ENCODE data around the gene LRMDA.

GRCh38 chr10:76033457-76034196 lies 602.2 kb downstream of the LRMDA start:
- TF ChIP-seq CTCF (IDR thresholded peaks at IDR 0.05) (peak in 2 of 6 experiments; percentile 13 to 26), POLR2A (IDR thresholded peaks at IDR 0.05) (no peak)
